ENCODE data around the gene HOMER2.

DNA sequence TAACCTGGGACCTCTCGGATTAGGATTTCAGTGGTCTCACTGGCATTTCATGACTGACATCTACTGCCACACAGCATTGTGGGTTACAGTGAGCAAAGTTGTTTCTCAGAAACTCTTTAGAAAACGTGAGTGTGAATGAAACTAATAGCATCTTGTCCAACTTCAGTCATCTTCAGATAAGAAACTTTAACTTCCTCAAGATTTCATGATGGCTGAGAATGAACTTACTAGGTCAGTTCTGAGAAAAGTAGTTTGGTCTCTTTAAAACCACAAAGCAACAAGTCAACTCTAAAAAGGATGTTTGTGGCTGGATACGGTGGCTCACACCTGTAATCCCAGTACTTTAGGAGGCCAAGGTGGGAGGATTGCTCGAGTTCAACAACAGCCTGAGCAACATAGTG is 14.2 kb upstream of the HOMER2 start:
- TF ChIP-seq MAFK (IDR thresholded peaks at IDR 0.05; ENCODE audit: low read depth, low read length) (no peak), BHLHE40 (IDR thresholded peaks at IDR 0.05; ENCODE audit: low read depth, low read length) (no peak), POLR2A (IDR thresholded peaks at IDR 0.05; ENCODE audit: low read depth, low read length) (no peak), MXI1 (IDR thresholded peaks at IDR 0.05; ENCODE audit: borderline replicate concordance, low read depth, low read length) (no peak), RFX5 (IDR thresholded peaks at IDR 0.05; ENCODE audit: low read depth, low read length) (no peak), RAD21 (IDR thresholded peaks at IDR 0.05; ENCODE audit: low read length) (no peak), NFE2L2 (IDR thresholded peaks at IDR 0.05; ENCODE audit: low read depth, low read length) (no peak), SMC3 (IDR thresholded peaks at IDR 0.05; ENCODE audit: low read depth, low read length) (no peak), CEBPB (IDR thresholded peaks at IDR 0.05; ENCODE audit: low read depth, low read length) (no peak), FOS (IDR thresholded peaks at IDR 0.05; ENCODE audit: low read depth, low read length) (no peak)
- TF ChIP-seq, protein P1, sequence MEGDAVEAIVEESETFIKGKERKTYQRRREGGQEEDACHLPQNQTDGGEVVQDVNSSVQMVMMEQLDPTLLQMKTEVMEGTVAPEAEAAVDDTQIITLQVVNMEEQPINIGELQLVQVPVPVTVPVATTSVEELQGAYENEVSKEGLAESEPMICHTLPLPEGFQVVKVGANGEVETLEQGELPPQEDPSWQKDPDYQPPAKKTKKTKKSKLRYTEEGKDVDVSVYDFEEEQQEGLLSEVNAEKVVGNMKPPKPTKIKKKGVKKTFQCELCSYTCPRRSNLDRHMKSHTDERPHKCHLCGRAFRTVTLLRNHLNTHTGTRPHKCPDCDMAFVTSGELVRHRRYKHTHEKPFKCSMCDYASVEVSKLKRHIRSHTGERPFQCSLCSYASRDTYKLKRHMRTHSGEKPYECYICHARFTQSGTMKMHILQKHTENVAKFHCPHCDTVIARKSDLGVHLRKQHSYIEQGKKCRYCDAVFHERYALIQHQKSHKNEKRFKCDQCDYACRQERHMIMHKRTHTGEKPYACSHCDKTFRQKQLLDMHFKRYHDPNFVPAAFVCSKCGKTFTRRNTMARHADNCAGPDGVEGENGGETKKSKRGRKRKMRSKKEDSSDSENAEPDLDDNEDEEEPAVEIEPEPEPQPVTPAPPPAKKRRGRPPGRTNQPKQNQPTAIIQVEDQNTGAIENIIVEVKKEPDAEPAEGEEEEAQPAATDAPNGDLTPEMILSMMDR (conservative IDR thresholded peaks at IDR 0.05; ENCODE audit: low read depth, low read length) = no peak
- TF ChIP-seq, protein P2, sequence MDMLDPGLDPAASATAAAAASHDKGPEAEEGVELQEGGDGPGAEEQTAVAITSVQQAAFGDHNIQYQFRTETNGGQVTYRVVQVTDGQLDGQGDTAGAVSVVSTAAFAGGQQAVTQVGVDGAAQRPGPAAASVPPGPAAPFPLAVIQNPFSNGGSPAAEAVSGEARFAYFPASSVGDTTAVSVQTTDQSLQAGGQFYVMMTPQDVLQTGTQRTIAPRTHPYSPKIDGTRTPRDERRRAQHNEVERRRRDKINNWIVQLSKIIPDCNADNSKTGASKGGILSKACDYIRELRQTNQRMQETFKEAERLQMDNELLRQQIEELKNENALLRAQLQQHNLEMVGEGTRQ (IDR thresholded peaks at IDR 0.05; ENCODE audit: low read depth, low read length) = no peak
